ENCODE data around the gene ST6GAL2.
A peak's percentile ranks its signal among the peaks of the same experiment; 100 is the strongest.

Gene ST6GAL2

DNA sequence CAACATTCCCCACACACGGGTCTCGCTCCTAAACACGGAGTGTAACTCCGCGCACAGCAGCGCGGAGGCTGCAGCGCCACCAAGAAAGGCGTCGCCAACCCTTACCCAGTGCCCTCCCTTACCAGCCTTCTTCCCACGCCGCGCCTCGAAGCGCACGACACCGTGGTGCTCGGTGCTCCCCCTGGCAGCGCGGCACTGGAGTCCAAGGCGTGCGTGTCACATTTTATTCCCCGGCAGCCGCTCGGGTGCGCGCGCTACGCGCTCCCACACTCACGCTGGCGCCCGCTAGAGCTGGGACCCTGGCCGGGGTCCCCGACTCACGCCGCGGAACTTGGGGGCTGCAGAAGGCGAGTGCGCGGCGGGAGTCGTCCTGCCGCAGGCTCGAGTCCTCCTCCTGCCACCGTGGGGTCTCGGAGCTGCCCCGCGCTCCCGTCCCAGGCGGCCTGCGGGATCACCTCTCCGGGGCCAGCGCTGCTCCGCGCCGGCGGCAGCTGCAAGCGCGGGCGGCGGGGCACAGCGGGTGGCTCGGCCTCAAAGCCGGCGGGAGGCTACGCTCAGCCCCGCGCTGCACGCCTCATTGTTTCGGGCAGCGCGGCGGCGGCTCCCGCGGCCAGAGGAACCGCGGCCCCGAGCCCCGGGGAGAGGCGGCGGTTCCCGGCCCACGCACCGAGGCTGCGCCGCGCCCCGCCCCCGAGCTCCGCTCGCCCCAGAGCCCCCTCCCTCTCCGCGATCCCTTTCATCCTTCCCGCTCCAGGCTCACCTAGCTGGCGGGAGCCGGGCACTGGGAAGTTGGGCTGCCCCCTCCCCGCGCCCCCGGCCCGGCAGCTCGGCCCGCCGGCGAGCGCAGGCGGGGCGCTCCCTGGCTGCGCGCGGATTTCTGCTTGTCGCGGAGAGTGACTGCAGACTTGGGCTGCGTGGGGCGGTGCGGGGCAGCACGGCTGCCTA, at the start of gene ST6GAL2:
ST6GAL2 (minus strand) TSS at position 197 of the 945 bp plus-strand sequence. CDS start 42,190 bp downstream, outside the sequence.
- no peak for DNase-seq (ENCODE audit: low read depth)
- peak within 1 kb of the TSS; percentile 40 for H3K4me3 ChIP-seq (replicated peaks; ENCODE audit: low read depth, low read length)
- TF ChIP-seq CTCF (IDR thresholded peaks at IDR 0.05; ENCODE audit: low read length, missing control alignments): no peak

DNA sequence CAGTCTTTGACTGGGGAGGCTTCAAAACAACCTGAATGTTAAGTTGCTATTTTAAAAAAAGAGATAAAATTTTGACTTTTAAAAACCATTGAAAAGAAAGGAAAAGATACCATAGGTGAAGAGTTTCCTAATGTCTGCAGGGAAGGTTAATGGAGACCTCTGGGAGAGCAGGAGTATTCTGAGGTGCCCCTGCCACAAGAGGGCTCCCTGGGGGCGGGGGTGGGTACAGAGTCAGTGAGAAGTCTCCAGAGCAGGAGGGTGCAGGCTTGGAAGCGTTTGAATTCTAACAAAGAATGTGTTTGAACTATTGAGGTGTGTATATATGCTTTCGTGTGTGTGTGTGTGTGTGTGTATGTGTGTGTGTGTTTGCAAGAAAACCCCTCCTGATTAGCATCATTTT, 46.7 kb upstream of the ST6GAL2 start:
- no peak for TF ChIP-seq CTCF (IDR thresholded peaks at IDR 0.05; ENCODE audit: low read length, missing control alignments)
- H3K4me3 ChIP-seq (replicated peaks; ENCODE audit: low read depth, low read length): no peak overlapping the region
- no peak for DNase-seq (ENCODE audit: low read depth)

DNA sequence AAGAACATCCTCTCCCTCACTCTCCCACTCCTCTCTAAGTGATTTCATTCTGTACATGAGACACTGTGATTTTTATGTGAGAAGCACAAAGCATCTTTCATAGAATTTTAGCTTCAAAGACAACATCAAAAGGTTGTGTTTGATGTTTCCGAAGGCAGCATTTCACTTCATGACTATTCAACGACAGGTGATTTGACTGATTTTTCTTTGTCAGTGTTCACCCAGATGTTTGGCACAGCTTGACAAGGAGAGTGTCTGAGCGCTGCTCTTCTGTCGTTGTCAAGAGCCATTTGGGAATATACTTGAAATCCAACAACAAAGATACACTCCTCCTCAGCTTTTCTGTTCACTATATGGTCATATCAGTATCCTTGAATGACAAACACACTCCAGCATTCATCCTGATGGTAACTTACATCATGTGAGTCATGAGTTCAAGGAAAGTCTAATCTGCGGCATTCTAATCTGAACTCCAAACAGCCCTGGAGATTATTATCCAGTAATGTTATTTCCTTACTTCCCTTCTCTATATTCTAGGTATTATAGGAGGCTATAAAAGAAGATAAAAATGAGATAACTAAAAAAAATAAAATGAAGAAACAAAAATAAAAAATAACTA, 45.9 kb upstream of the ST6GAL2 start:
- H3K4me3 ChIP-seq (replicated peaks; ENCODE audit: low read depth, low read length): no peak overlapping the region
- TF ChIP-seq CTCF (IDR thresholded peaks at IDR 0.05; ENCODE audit: low read length, missing control alignments): no peak
- no peak for DNase-seq (ENCODE audit: low read depth)

GRCh38 chr2:106921451-106921850, 35.5 kb upstream of the ST6GAL2 start:
- DNase-seq (ENCODE audit: low read depth): no peak
- H3K4me3 ChIP-seq (replicated peaks; ENCODE audit: low read depth, low read length): no peak overlapping the region
- TF ChIP-seq CTCF (IDR thresholded peaks at IDR 0.05; ENCODE audit: low read length, missing control alignments): no peak

DNA sequence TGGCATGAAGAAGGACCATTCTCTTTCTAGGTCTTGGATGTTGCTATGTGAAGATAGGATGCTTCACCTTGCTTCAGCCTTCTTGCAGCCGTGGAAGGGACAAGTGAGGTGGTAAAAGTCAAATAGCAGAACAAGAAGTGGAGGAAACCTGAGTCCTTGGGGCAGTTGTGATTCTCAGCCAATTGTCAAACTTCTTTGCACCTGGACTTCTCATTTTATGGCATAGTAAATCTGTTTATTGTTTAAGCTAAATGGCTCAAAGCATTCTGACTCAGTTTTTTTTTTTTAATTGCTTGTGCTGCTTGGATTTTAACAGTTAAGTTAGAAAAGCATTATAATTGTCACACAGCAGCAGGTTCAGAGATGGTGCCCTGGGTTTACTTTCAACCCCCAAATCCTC, 33.0 kb upstream of the ST6GAL2 start:
- no peak for DNase-seq (ENCODE audit: low read depth)
- TF ChIP-seq CTCF (IDR thresholded peaks at IDR 0.05; ENCODE audit: low read length, missing control alignments): no peak
- H3K4me3 ChIP-seq (replicated peaks; ENCODE audit: low read depth, low read length): no peak overlapping the region

- no peak for TF ChIP-seq CTCF (IDR thresholded peaks at IDR 0.05; ENCODE audit: low read length, missing control alignments)
- DNase-seq (ENCODE audit: low read depth): no peak
- no peak overlapping the region for H3K4me3 ChIP-seq (replicated peaks; ENCODE audit: low read depth, low read length)
Observed at GRCh38 chr2:106904242-106904641, 18.3 kb upstream of the ST6GAL2 start.
